NCI-H345 treated with DMSO at 0.1 percent for 48 hours (cell line): Measurements from ENCODE around the gene DCAF8L2.
"Not testable (repeated sequence)": the region's sequence is repeated elsewhere in the genome, so short reads cannot be mapped to it uniquely, and the experiment has no call there.

Experiments used
- DNase-seq: peaks from one replicate; lab custom pipeline; 2025; ENCODE audit not compliant: unreplicated experiment; lab: John Stamatoyannopoulos, UW

DCAF8L2 gene

GRCh38 chrX:27590044-27590443 lies at the start of gene DCAF8L2:
DCAF8L2 (plus strand) TSS chrX:27590344; CDS start chrX:27746896, 156,552 bp downstream.
- DNase-seq: no peak

- DNase-seq: not testable (repeated sequence)
Observed at GRCh38 chrX:27541161-27541560, 49.0 kb upstream of the DCAF8L2 start.

GRCh38 chrX:27548624-27549023 lies 41.5 kb upstream of the DCAF8L2 start:
- no peak for DNase-seq

GRCh38 chrX:27549688-27550087 lies 40.5 kb upstream of the DCAF8L2 start:
- no peak for DNase-seq

- no peak for DNase-seq
Observed at GRCh38 chrX:27555514-27555913, 34.6 kb upstream of the DCAF8L2 start.

- no peak for DNase-seq
Observed at GRCh38 chrX:27565992-27566391, 24.2 kb upstream of the DCAF8L2 start.

- DNase-seq: no peak
Observed at GRCh38 chrX:27571164-27571563, 19.0 kb upstream of the DCAF8L2 start.

GRCh38 chrX:27575565-27575964 lies 14.6 kb upstream of the DCAF8L2 start:
- DNase-seq: no peak

GRCh38 chrX:27583976-27584375 lies 6.2 kb upstream of the DCAF8L2 start:
- no peak for DNase-seq

GRCh38 chrX:27591938-27592337 lies 1.8 kb downstream of the DCAF8L2 start:
- DNase-seq: no peak

GRCh38 chrX:27597508-27597907 lies 7.4 kb downstream of the DCAF8L2 start:
- no peak for DNase-seq

- no peak for DNase-seq
Observed at GRCh38 chrX:27598312-27598711, 8.2 kb downstream of the DCAF8L2 start.

GRCh38 chrX:27599928-27600327 lies 9.8 kb downstream of the DCAF8L2 start:
- DNase-seq: no peak

- no peak for DNase-seq
Observed at GRCh38 chrX:27600686-27601085, 10.5 kb downstream of the DCAF8L2 start.

- no peak for DNase-seq
Observed at GRCh38 chrX:27608671-27609070, 18.5 kb downstream of the DCAF8L2 start.

- no peak for DNase-seq
Observed at GRCh38 chrX:27619459-27619858, 29.3 kb downstream of the DCAF8L2 start.

- DNase-seq: no peak
Observed at GRCh38 chrX:27619975-27620374, 29.8 kb downstream of the DCAF8L2 start.

GRCh38 chrX:27622883-27623282 lies 32.7 kb downstream of the DCAF8L2 start:
- DNase-seq: no peak

- no peak for DNase-seq
Observed at GRCh38 chrX:27626066-27626465, 35.9 kb downstream of the DCAF8L2 start.

GRCh38 chrX:27633328-27633727 lies 43.2 kb downstream of the DCAF8L2 start:
- no peak for DNase-seq

GRCh38 chrX:27656581-27656980 lies 66.4 kb downstream of the DCAF8L2 start:
- no peak for DNase-seq

GRCh38 chrX:27660878-27661277 lies 70.7 kb downstream of the DCAF8L2 start:
- no peak for DNase-seq

- no peak for DNase-seq
Observed at GRCh38 chrX:27671234-27671633, 81.1 kb downstream of the DCAF8L2 start.

GRCh38 chrX:27674491-27674890 lies 84.3 kb downstream of the DCAF8L2 start:
- no peak for DNase-seq
